ENCODE results near the gene SULT1E1.

Gene SULT1E1

GRCh38 chr4:69849297-69849696, 10.6 kb downstream of the SULT1E1 start:
- no peak overlapping the region for H3K4me3 ChIP-seq (replicated peaks in 1 of 2; ENCODE audit: low read depth in 2 of 2, low read length in 2 of 2)
- DNase-seq (ENCODE audit: low read depth in 2 of 2): peak in 1 of 2 donors; percentile 51
- no peak for TF ChIP-seq CTCF (IDR thresholded peaks at IDR 0.05; ENCODE audit: low read depth, low read length)

- H3K4me3 ChIP-seq (replicated peaks in 1 of 2; ENCODE audit: low read depth in 2 of 2, low read length in 2 of 2): no peak overlapping the region
- DNase-seq (ENCODE audit: low read depth in 2 of 2): no peak
- TF ChIP-seq CTCF (IDR thresholded peaks at IDR 0.05; ENCODE audit: low read depth, low read length): no peak
Observed at GRCh38 chr4:69848028-69848427, 11.9 kb downstream of the SULT1E1 start.

GRCh38 chr4:69843932-69844331, 16.0 kb downstream of the SULT1E1 start:
- no peak for DNase-seq (ENCODE audit: low read depth in 2 of 2)
- H3K4me3 ChIP-seq (replicated peaks in 1 of 2; ENCODE audit: low read depth in 2 of 2, low read length in 2 of 2): no peak overlapping the region
- TF ChIP-seq CTCF (IDR thresholded peaks at IDR 0.05; ENCODE audit: low read depth, low read length): no peak

GRCh38 chr4:69843301-69843700, 16.6 kb downstream of the SULT1E1 start:
- DNase-seq (ENCODE audit: low read depth in 2 of 2): no peak
- no peak overlapping the region for H3K4me3 ChIP-seq (replicated peaks in 1 of 2; ENCODE audit: low read depth in 2 of 2, low read length in 2 of 2)
- no peak for TF ChIP-seq CTCF (IDR thresholded peaks at IDR 0.05; ENCODE audit: low read depth, low read length)

GRCh38 chr4:69838977-69839376, 21.0 kb downstream of the SULT1E1 start:
- DNase-seq (ENCODE audit: low read depth in 2 of 2): no peak
- H3K4me3 ChIP-seq (replicated peaks in 1 of 2; ENCODE audit: low read depth in 2 of 2, low read length in 2 of 2): no peak overlapping the region
- no peak for TF ChIP-seq CTCF (IDR thresholded peaks at IDR 0.05; ENCODE audit: low read depth, low read length)

GRCh38 chr4:69836287-69836686, 23.7 kb downstream of the SULT1E1 start:
- H3K4me3 ChIP-seq (replicated peaks in 1 of 2; ENCODE audit: low read depth in 2 of 2, low read length in 2 of 2): no peak overlapping the region
- DNase-seq (ENCODE audit: low read depth in 2 of 2): no peak
- TF ChIP-seq CTCF (IDR thresholded peaks at IDR 0.05; ENCODE audit: low read depth, low read length): no peak

- no peak for TF ChIP-seq CTCF (IDR thresholded peaks at IDR 0.05; ENCODE audit: low read depth, low read length)
- DNase-seq (ENCODE audit: low read depth in 2 of 2): peak in 1 of 2 donors; percentile 13
Observed at GRCh38 chr4:69835766-69836165, 24.2 kb downstream of the SULT1E1 start.

More at GRCh38 chr4:69835766-69836165, 24.2 kb downstream of the SULT1E1 start:
- H3K4me3 ChIP-seq (replicated peaks in 1 of 2; ENCODE audit: low read depth in 2 of 2, low read length in 2 of 2): no peak overlapping the region
